Measurements from ENCODE around the gene BTBD16. TPM values are rescaled to one million over a fixed set of nuclear protein-coding genes. Genes with fewer than 3 reads are reported as not detected.

The BTBD16 gene
- total and polyA plus RNA-seq, 7 donors, result 0.12 to 0.55 (median 0.54) TPM; not detected in 4

- 86 to 93% methylated on average over 13 of the region's 13 CpGs for WGBS, 2 donors
- no peak overlapping the region for H3K27ac ChIP-seq
- H3K36me3 ChIP-seq, result no peaks in the 10 kb centered on the region
- DNase-seq, result peak; percentile 46
- intact Hi-C loops (cut with DNase I), result no loop called here
- no peaks in the 10 kb centered on the region for H3K9me3 ChIP-seq
- H3K27me3 ChIP-seq, result no peaks in the 10 kb centered on the region
- TF ChIP-seq POLR2AphosphoS5 (IDR thresholded peaks at IDR 0.05) (no peak), POLR2A (IDR thresholded peaks at IDR 0.05) (no peak), EP300 (IDR thresholded peaks at IDR 0.05) (no peak), CTCF (IDR thresholded peaks at IDR 0.05) (no peak)
- H3K4me3 ChIP-seq, result no peak overlapping the region
- peaks cover 0 to 25% (median 23%) of the 10 kb centered on the region in 4 donors for H3K4me1 ChIP-seq
These were observed 19.9 kb downstream of the BTBD16 start for GRCh38 chr10:122290833-122291532.

- Histone ChIP-seq H3K27me3 (no peaks in the 10 kb centered on the region), H3K36me3 (no peaks in the 10 kb centered on the region), H3K27ac (no peak overlapping the region), H3K4me1 (peaks cover 0 to 21% (median 20%) of the 10 kb centered on the region in 4 donors), H3K9me3 (no peaks in the 10 kb centered on the region), H3K4me3 (no peak overlapping the region)
- peak; percentile 9 for DNase-seq
- no peak for TF ChIP-seq CTCF (IDR thresholded peaks at IDR 0.05)
- no peak for TF ChIP-seq POLR2AphosphoS5 (IDR thresholded peaks at IDR 0.05)
- TF ChIP-seq EP300 (IDR thresholded peaks at IDR 0.05), result no peak
- TF ChIP-seq POLR2A (IDR thresholded peaks at IDR 0.05), result no peak
- 91 to 92% methylated on average over 5 of the region's 5 CpGs for WGBS, 2 donors
- intact Hi-C loops (cut with DNase I), result no loop called here
These were observed 20.6 kb downstream of the BTBD16 start for GRCh38 chr10:122291739-122292138.

GRCh38 chr10:122292376-122292775 is 21.3 kb downstream of the BTBD16 start:
- peaks cover 0 to 15% (median 13%) of the 10 kb centered on the region in 4 donors for H3K4me1 ChIP-seq
- H3K36me3 ChIP-seq, result no peaks in the 10 kb centered on the region
- no peaks in the 10 kb centered on the region for H3K9me3 ChIP-seq
- no peak overlapping the region for H3K4me3 ChIP-seq
- DNase-seq, result peak; percentile 5
- intact Hi-C loops (cut with DNase I), result no loop called here
- no peak for TF ChIP-seq EP300 (IDR thresholded peaks at IDR 0.05)
- no peak for TF ChIP-seq POLR2A (IDR thresholded peaks at IDR 0.05)
- no peak for TF ChIP-seq CTCF (IDR thresholded peaks at IDR 0.05)
- no peak for TF ChIP-seq POLR2AphosphoS5 (IDR thresholded peaks at IDR 0.05)
- WGBS, 2 donors, result 82 to 87% methylated on average over 3 of the region's 3 CpGs
- no peak overlapping the region for H3K27ac ChIP-seq
- H3K27me3 ChIP-seq, result no peaks in the 10 kb centered on the region

GRCh38 chr10:122293156-122293960 is 22.3 kb downstream of the BTBD16 start:
- peaks cover 0 to 5% (median 4%) of the 10 kb centered on the region in 4 donors for H3K4me1 ChIP-seq
- no peaks in the 10 kb centered on the region for H3K36me3 ChIP-seq
- H3K4me3 ChIP-seq, result no peak overlapping the region
- DNase-seq, result no peak
- TF ChIP-seq EP300 (IDR thresholded peaks at IDR 0.05) (no peak), POLR2A (IDR thresholded peaks at IDR 0.05) (no peak), CTCF (IDR thresholded peaks at IDR 0.05) (no peak), POLR2AphosphoS5 (IDR thresholded peaks at IDR 0.05) (no peak)
- H3K27ac ChIP-seq, result no peak overlapping the region
- intact Hi-C loops (cut with DNase I), result no loop called here
- no peaks in the 10 kb centered on the region for H3K27me3 ChIP-seq
- WGBS, 2 donors, result 79 to 82% methylated on average over 10 of the region's 10 CpGs
- H3K9me3 ChIP-seq, result no peaks in the 10 kb centered on the region

Measured in sigmoid colon (tissue), 7 donors.